HG03045 (cell line): Measurements from ENCODE around the gene RAB35.

Experiments used
- ATAC-seq: cut with Tn5 transposase; IDR thresholded peaks from one replicate; pipeline ENCODE4 v1.9.1; 2021; ENCODE audit warnings: mild to moderate bottlenecking, moderate library complexity; ENCODE audit not compliant: unreplicated experiment

RAB35 gene

GRCh38 chr12:120134307-120134980 is 17.9 kb upstream of the RAB35 start:
- no peak for ATAC-seq

GRCh38 chr12:120132863-120133385 is 16.4 kb upstream of the RAB35 start:
- ATAC-seq = peak; percentile 89

- no peak for ATAC-seq
Measured at GRCh38 chr12:120132054-120132836, 15.7 kb upstream of the RAB35 start.

GRCh38 chr12:120131116-120131515 is 14.6 kb upstream of the RAB35 start:
- no peak for ATAC-seq

GRCh38 chr12:120130011-120130410 is 13.5 kb upstream of the RAB35 start:
- ATAC-seq = no peak

GRCh38 chr12:120126635-120127005 is 10.1 kb upstream of the RAB35 start:
- ATAC-seq = no peak

- no peak for ATAC-seq
Measured at GRCh38 chr12:120125792-120126634, 9.5 kb upstream of the RAB35 start.

- no peak for ATAC-seq
Measured at GRCh38 chr12:120125029-120125428, 8.5 kb upstream of the RAB35 start.

- ATAC-seq = peak; percentile 41
Measured at GRCh38 chr12:120121766-120122293, 5.3 kb upstream of the RAB35 start.

- no peak for ATAC-seq
Measured at GRCh38 chr12:120121343-120121742, 4.8 kb upstream of the RAB35 start.

GRCh38 chr12:120119271-120119973 is 2.9 kb upstream of the RAB35 start:
- ATAC-seq = peak; percentile 17

GRCh38 chr12:120118321-120119061 is 1.9 kb upstream of the RAB35 start:
- ATAC-seq = no peak

GRCh38 chr12:120117961-120118320 is 1.4 kb upstream of the RAB35 start:
- ATAC-seq = no peak

- ATAC-seq = peak; percentile 58
Measured at GRCh38 chr12:120116792-120117651, 469 bp upstream of the RAB35 start.

GRCh38 chr12:120115692-120116440 is 687 bp downstream of the RAB35 start:
- ATAC-seq = peak; percentile 1

GRCh38 chr12:120115066-120115465 is 1.5 kb downstream of the RAB35 start:
- ATAC-seq = no peak

GRCh38 chr12:120110550-120111501 is 5.7 kb downstream of the RAB35 start:
- ATAC-seq = peak; percentile 59
